Neural cell (in vitro differentiated cells): Measurements from ENCODE around the gene KHK.

Experiments
- CTCF ChIP-seq: fragments of 450-650 bp; IDR thresholded peaks from 2 replicates; pipeline ENCODE4 v1.5.1; 2014; ENCODE audit warnings: antibody characterized with exemption, mild to moderate bottlenecking, moderate library complexity; ENCODE audit not compliant: poor library complexity, severe bottlenecking
- EP300 ChIP-seq: fragments of 450-650 bp; conservative IDR thresholded peaks from 2 replicates; pipeline ENCODE4 v1.6.1; 2014; ENCODE audit warnings: antibody characterized with exemption, mild to moderate bottlenecking, moderate library complexity; ENCODE audit not compliant: poor library complexity, severe bottlenecking
- EZH2 ChIP-seq: fragments of 200-600, 300-800 bp; shearing (Covaris generic), sonication (generic); IDR thresholded peaks from 2 replicates; pipeline ENCODE4 v1.6.1; 2014; ENCODE audit warnings: antibody characterized with exemption, low read length, borderline replicate concordance, mild to moderate bottlenecking; ENCODE audit not compliant: insufficient read depth, poor library complexity, severe bottlenecking
- MXI1 ChIP-seq: fragments of 450-650 bp; conservative IDR thresholded peaks from 2 replicates; pipeline ENCODE4 v1.6.1; 2014; ENCODE audit warnings: antibody characterized with exemption, mild to moderate bottlenecking; ENCODE audit not compliant: poor library complexity, severe bottlenecking
- POLR2AphosphoS5 ChIP-seq: IDR thresholded peaks from 2 replicates; pipeline ENCODE4 v1.6.1; 2012
- RAD21 ChIP-seq: fragments of 450-650 bp; conservative IDR thresholded peaks from 2 replicates; pipeline ENCODE4 v1.6.1; 2014; ENCODE audit warnings: antibody characterized with exemption, mild to moderate bottlenecking, moderate library complexity

DNA sequence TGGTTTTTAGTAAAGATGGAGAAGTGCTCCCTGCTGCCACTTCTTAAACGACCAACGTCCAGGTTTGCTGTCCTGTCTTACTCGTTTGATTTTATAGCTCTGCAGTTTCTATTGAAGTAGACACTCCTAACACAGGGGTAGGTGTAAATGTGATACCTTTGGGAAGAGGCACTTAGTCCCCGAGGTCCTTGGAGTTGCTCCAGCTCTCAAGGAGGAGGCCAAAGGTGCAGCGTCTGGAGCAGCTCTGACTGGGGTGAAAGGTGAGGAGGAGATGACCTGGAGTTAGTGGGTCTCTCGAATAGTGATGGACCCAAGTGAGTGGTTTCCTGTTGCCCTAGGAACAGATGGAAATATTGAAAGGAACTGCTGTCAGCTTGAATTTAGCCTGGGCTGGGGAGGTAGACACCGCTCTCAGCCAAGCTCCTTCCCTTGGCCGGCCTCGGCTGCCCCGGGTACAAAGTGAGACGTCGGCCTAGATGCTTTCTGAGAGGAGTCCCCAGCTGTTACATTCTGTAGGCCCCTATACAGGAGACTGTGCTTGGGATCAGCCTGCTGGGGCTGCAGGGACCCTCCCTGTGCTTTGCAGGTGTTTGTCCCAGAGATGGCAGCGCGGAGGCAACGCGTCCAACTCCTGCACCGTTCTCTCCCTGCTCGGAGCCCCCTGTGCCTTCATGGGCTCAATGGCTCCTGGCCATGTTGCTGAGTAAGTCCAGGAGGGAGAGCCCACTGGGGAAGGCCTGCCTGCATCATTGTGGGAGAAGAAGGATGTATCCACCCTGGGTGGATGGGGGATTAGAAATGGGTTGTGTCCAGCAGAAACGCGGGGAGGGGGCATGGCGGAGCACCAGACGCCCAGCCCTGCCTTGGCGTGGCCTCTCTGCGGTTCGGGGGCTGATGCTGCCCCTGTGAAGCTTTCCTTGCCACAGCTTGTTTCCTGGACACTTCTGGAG is 5.4 kb downstream of the KHK start:
- TF ChIP-seq EZH2, result no peak
- no peak for TF ChIP-seq CTCF
- no peak for TF ChIP-seq RAD21
- TF ChIP-seq POLR2AphosphoS5, result no peak
- no peak for TF ChIP-seq EP300
- TF ChIP-seq MXI1, result no peak
